Measurements from ENCODE around the gene ACP6.

ACP6 gene

DNA sequence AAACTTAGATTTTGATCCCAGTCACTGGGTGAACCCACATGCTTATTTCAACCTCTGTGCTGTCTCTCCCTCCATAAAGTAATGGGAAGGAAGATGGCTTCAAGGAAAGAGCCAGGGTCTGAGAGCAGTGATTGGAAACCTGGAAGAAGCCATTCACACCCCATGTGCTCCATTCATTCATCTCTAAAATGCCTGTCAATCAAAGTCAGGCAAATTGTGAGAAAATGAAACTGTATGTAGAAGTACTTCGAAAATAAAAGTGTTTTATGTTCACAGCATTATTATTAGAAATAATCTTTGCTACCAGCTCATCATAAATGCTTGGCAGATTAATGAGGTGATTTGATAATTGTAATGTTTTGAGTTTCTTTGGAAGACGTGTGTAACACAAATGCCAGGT lies 61.0 kb downstream of the ACP6 start:
- Mint-ChIP-seq H3K27ac (no peak overlapping the region), H3K36me3 (ENCODE audit: insufficient read depth) (peaks cover 16% of the 10 kb centered on the region), H3K9me3 (no peaks in the 10 kb centered on the region), H3K27me3 (no peaks in the 10 kb centered on the region), H3K4me1 (ENCODE audit: low read depth in 2 of 2) (no peaks in the 10 kb centered on the region), H3K4me3 (no peak overlapping the region)
- DNase-seq (no peak), ATAC-seq (replicated peaks) (no peak)

DNA sequence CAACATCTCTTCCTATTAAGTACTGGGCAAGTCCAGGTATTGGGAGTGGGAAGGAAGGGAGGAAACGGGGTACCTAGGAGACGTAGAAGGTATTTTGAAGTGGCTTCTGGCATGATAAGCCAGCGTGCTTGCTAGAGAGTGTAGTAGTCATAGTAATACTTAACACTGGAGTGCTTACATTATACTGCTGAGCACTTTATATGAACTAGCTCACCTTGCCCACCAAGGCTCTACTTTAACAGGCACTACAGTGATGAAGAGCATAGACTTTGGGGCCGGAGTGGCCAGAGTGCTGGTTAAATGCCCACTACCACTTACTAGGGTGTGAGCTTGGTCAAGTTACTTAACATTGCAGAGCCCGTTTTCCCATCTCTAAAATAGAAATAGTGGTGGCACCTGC lies 61.7 kb downstream of the ACP6 start:
- DNase-seq (no peak), ATAC-seq (replicated peaks) (no peak)
- H3K27me3 Mint-ChIP-seq: no peaks in the 10 kb centered on the region
- H3K9me3 Mint-ChIP-seq: no peaks in the 10 kb centered on the region
- H3K4me1 Mint-ChIP-seq (ENCODE audit: low read depth in 2 of 2): no peaks in the 10 kb centered on the region
- H3K4me3 Mint-ChIP-seq: no peak overlapping the region
- H3K27ac Mint-ChIP-seq: no peak overlapping the region
- peaks cover 16% of the 10 kb centered on the region for H3K36me3 Mint-ChIP-seq (ENCODE audit: insufficient read depth)

DNA sequence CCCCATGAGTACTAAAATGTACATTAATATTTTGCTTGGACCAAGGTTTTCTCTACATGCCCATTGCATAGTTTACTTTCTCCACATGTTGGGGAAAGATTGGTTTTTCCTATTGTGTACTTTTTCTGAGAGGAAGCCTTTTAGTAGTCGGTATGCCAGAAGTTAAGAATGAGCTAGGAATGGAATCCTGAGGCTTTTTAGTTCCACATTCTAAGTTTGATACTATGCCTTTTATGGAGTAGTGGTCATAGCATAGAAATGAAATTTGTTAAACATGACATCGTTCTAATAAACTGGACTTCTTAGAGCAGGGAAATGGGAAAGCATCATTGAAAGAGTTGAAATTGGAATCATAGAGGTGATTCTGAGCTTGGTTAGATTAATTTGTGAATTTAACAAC lies 64.7 kb downstream of the ACP6 start:
- no peak overlapping the region for H3K4me3 Mint-ChIP-seq
- ATAC-seq (replicated peaks): no peak
- peaks cover 9% of the 10 kb centered on the region in 2 donors for H3K4me1 Mint-ChIP-seq (ENCODE audit: low read depth in 2 of 2)

DNA sequence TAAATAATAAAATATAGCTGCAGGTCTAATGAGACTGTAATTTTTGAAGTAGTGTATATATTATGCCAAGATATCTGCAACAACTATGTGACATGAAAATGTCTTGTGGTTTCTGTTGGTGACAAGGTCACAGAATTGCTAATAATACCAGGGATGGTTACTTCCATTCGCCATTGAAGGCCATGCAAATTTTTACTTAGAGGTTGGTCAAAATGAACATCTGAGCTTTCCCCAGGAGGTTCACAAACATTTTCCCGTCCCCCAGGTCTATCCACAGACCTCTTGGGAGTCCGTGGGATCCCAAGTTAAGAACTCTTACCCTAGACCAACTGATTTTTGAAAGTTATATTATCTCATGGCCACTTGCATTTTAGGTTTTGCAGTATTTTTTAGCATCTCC lies 66.3 kb downstream of the ACP6 start:
- Mint-ChIP-seq H3K27ac (no peak overlapping the region), H3K4me1 (ENCODE audit: low read depth in 2 of 2) (peaks cover 13 to 14% of the 10 kb centered on the region in 2 donors), H3K36me3 (ENCODE audit: insufficient read depth) (peaks cover 8% of the 10 kb centered on the region), H3K9me3 (no peaks in the 10 kb centered on the region), H3K27me3 (no peaks in the 10 kb centered on the region), H3K4me3 (no peak overlapping the region)
- ATAC-seq (replicated peaks): no peak
- DNase-seq: no peak

More for the DNA sequence above, 64.7 kb downstream of the ACP6 start:
- Mint-ChIP-seq H3K27me3 (no peaks in the 10 kb centered on the region), H3K36me3 (ENCODE audit: insufficient read depth) (peaks cover 8% of the 10 kb centered on the region), H3K9me3 (no peaks in the 10 kb centered on the region), H3K27ac (no peak overlapping the region)
- no peak for DNase-seq

DNA sequence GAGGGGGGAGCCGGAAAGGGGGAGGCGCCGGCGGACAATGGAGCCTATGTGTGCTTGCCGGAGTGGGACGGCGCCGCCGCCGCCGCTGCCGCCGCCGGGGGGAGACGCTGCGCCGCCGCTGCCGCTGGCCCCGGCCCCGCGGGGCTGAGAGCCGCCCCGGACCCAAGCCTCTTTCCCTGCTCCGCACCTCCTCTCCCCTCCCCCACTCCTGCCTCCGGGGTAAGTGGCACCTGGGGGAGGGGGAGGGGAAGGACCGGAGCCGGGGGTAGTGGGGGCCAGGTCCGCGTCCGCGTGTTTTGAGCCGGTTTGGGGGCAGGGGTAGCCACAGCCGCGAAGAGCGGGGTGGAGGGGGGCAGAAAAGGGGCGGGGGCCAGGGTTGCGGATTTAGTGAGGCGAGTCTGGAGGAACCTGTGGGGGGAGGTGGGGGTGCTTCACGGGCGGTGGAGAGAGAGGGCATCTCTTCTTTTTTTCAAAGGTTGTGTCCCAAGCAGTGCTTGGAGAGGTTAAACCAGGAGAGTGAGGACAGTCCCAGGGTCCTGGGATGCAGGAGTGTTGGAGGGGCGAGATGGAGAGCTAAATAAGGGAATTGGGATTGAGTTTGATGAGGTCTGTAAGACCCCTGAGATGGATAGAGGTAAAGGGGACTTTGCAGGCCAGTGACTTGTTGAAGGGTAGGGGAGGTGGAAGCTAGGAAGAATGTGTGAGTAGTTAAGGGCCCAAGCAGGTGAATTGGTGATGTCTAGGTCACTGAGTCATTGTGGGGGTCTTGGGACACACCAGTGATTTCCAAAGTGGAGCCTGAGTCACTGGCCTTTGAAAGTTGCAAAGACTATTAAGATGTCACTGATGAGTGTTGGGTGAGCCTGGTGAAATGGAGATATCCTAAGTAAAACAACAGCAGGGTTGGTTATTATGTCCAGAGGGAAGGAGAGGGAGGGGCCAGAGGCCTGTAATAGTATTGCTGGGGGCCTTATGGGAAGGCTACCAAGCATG lies 69.9 kb downstream of the ACP6 start:
- Mint-ChIP-seq H3K9me3 (no peaks in the 10 kb centered on the region), H3K27me3 (no peaks in the 10 kb centered on the region), H3K27ac (peak overlapping the region in 1 of 2 donors; percentile 8), H3K4me1 (ENCODE audit: low read depth in 2 of 2) (peaks cover 15 to 16% of the 10 kb centered on the region in 2 donors), H3K36me3 (ENCODE audit: insufficient read depth) (peaks cover 3% of the 10 kb centered on the region), H3K4me3 (peak overlapping the region; percentile 88 to 90)
- peak in 1 of 3 experiments; percentile 26 for DNase-seq
- ATAC-seq (replicated peaks): no peak

DNA sequence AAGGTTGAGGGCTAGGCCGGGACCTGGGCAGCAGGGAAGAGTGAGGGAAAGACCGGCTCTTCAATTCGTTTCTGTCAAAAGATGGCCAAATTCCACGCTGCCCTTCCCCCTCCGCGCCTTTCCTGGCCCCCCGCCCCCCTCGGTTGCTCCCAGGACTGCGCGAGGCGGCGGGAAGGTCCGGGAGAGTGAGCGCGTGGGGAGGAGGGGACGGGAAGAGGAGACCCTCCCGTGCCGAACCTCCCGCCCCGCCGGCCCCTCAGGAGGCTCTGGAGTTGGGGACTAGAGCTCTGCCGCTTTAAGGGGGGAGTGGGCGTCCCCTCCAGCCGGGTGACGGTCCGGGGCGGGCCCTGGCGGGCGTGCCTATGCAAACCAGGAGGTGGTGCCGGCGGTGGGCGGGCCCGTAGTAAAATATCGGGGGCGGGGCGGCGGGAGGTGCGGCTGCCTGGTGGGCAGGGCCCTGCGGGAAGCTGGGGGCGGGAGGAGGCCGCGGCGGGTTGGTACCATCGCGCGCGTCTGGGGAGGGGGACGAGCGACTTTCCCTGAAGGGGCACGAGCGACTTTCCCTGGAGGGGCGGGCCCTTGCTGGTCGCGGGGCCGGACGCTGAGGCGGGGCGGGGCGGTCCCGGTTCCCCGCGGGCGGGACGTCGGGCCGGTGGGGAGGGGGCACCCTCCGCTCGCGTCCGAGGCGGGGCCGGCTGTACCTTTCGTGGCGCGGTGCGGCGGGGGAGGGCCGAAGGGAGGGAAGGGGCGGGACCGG lies 70.8 kb downstream of the ACP6 start:
- H3K36me3 Mint-ChIP-seq (ENCODE audit: insufficient read depth): no peaks in the 10 kb centered on the region
- H3K9me3 Mint-ChIP-seq: no peaks in the 10 kb centered on the region
- peaks cover 15 to 16% of the 10 kb centered on the region in 2 donors for H3K4me1 Mint-ChIP-seq (ENCODE audit: low read depth in 2 of 2)
- peak overlapping the region in 1 of 2 donors; percentile 36 for H3K27ac Mint-ChIP-seq
- ATAC-seq (replicated peaks) (peak; percentile 81), DNase-seq (peak; percentile 90 to 91 (median 90))
- H3K4me3 Mint-ChIP-seq: peak overlapping the region; percentile 88 to 90
- no peaks in the 10 kb centered on the region for H3K27me3 Mint-ChIP-seq

DNA sequence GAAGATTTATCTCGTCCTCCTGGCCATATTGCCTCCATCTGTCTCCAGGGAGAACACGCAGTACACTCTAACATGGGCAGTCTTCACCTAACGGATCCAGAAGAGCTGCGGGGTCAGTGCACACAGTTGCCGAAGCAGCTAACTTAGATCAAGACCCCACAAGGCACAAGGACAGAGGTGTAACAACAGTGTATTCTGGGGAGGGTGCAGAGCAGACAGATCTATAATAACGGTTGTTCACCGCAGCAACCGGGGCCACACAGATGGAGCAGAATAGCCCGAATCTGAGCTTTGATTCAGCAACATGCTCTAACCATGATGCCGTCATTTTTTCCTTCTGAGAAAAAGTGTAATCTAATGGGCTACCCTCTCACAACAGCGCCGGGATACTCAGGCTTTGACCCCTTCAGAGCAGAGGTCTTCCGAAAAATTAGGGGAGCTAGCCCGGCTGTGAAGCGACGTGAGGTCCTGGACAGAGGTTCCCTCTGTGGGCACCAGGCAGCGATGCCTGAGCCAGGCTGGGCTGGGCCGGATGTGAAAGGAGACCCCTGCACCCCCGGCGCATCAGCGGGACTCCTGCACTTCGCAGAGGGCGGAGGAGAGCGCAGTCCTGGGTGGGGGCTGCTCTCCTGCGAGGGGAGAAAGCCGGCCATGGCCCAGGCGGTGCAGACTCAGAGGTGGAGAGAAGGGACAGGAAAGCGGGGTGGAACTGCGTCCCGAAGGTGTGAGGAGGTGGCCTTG lies 71.5 kb downstream of the ACP6 start:
- H3K9me3 Mint-ChIP-seq: no peaks in the 10 kb centered on the region
- no peaks in the 10 kb centered on the region for H3K27me3 Mint-ChIP-seq
- H3K4me1 Mint-ChIP-seq (ENCODE audit: low read depth in 2 of 2): peaks cover 15 to 16% of the 10 kb centered on the region in 2 donors
- H3K4me3 Mint-ChIP-seq: peak overlapping the region; percentile 88 to 90
- DNase-seq (peak in 2 of 3 experiments; percentile 19 to 21), ATAC-seq (replicated peaks) (no peak)
- H3K36me3 Mint-ChIP-seq (ENCODE audit: insufficient read depth): no peaks in the 10 kb centered on the region
- peak overlapping the region; percentile 36 to 44 for H3K27ac Mint-ChIP-seq

DNA sequence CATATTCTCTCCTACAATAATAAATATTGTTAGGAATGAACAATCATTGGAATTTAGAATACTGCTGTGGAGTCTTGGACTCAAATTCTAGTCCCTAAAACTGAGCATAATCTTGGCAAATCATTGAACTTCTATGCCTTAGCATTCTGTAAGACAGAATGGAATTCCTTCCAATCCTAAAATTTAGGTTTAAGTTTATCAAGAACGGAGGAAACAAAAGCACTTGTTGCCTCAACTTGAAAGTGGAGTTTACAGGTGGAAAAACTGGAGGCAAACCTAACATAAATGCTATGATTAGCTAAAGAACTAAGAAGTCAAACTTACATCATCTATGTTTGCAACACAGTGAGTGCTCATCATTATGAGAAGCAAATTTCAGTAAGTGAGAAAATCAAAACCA lies 73.3 kb downstream of the ACP6 start:
- Mint-ChIP-seq H3K4me3 (no peak overlapping the region), H3K4me1 (ENCODE audit: low read depth in 2 of 2) (peaks cover 15 to 16% of the 10 kb centered on the region in 2 donors), H3K27me3 (peaks cover 2 to 6% of the 10 kb centered on the region in 2 donors), H3K9me3 (no peaks in the 10 kb centered on the region), H3K36me3 (ENCODE audit: insufficient read depth) (no peaks in the 10 kb centered on the region), H3K27ac (no peak overlapping the region)
- ATAC-seq (replicated peaks) (no peak), DNase-seq (no peak)
